HEK293T (cell line): ENCODE data around the gene RRAGA.
"Not testable (repeated sequence)": the region's sequence is repeated elsewhere in the genome, so short reads cannot be mapped to it uniquely, and the experiment has no call there.

Source experiments
- ELF4 ChIP-seq: fragments of 450-650 bp; IDR thresholded peaks from 2 replicates; pipeline ENCODE4 v1.6.1; 2017; ENCODE audit warnings: antibody characterized with exemption
- FOXA1 ChIP-seq: fragments of 450-650 bp; IDR thresholded peaks from 2 replicates; pipeline ENCODE4 v1.6.1; 2016; ENCODE audit warnings: mild to moderate bottlenecking
- FOXK2 ChIP-seq: fragments of 450-650 bp; IDR thresholded peaks from 2 replicates; pipeline ENCODE4 v1.6.1; 2016; ENCODE audit warnings: mild to moderate bottlenecking
- FOXM1 ChIP-seq: fragments of 450-650 bp; IDR thresholded peaks from 2 replicates; pipeline ENCODE4 v1.6.1; 2017; ENCODE audit warnings: mild to moderate bottlenecking, borderline replicate concordance
- L3MBTL2 ChIP-seq: fragments of 450-650 bp; conservative IDR thresholded peaks from 2 replicates; pipeline ENCODE4 v1.6.1; 2016; ENCODE audit warnings: mild to moderate bottlenecking
- LEF1 ChIP-seq: fragments of 450-650 bp; IDR thresholded peaks from 2 replicates; pipeline ENCODE4 v1.6.1; 2017; ENCODE audit warnings: mild to moderate bottlenecking, borderline replicate concordance
- NFRKB ChIP-seq: fragments of 450-650 bp; IDR thresholded peaks from 2 replicates; pipeline ENCODE4 v1.6.1; 2016; ENCODE audit warnings: mild to moderate bottlenecking, moderate library complexity
- PKNOX1 ChIP-seq: fragments of 450-650 bp; IDR thresholded peaks from 2 replicates; pipeline ENCODE4 v1.6.1; 2016
- SP1 ChIP-seq: fragments of 450-650 bp; IDR thresholded peaks from 2 replicates; pipeline ENCODE4 v1.6.1; 2017
- ZNF384 ChIP-seq: fragments of 450-650 bp; IDR thresholded peaks from 2 replicates; pipeline ENCODE4 v1.6.1; 2016

- TF ChIP-seq ELF4, SP1, L3MBTL2, FOXA1, NFRKB, ZNF384, LEF1, FOXK2, FOXM1, PKNOX1: not testable (repeated sequence)
These were observed 27.6 kb upstream of the RRAGA start for GRCh38 chr9:19021649-19022048.
